HG03045 (cell line): Measurements from ENCODE around the gene SPESP1.

ENCODE experiments used
- ATAC-seq: cut with Tn5 transposase; IDR thresholded peaks from one replicate; pipeline ENCODE4 v1.9.1; 2021; ENCODE audit warnings: mild to moderate bottlenecking, moderate library complexity; ENCODE audit not compliant: unreplicated experiment

The SPESP1 gene

DNA sequence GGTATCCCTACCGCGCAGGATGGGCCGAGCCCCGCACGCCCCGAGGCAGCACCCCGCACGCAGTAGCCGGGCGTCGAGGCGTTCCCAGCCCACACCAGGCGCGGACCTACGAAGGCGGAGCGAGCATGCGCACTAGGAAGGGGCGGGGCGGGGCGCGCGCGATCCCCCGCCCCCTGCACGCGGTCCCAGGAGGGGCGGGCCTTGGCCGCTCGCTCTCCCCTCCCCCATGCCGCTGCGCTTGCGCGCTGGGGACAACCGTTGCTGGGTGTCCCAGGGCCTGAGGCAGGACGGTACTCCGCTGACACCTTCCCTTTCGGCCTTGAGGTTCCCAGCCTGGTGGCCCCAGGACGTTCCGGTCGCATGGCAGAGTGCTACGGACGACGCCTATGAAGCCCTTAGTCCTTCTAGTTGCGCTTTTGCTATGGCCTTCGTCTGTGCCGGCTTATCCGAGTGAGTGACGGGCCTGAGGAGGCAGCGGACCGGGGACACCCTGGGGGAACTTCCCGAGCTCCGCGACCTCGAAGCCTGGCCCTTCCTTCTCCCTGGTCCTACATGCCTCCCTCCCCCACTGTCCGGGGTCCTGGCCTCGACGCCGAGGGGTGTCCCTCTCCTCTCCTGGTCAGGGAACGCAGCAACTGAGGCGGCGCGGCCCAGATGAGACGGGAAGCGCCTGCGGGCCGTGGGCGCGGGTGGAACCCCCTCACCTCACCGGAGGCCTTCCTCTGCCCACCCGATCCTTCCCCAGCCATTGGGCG is at the start of gene SPESP1:
TSS of gene SPESP1 (plus strand) at position 258 of the 755 bp plus-strand sequence. CDS start at position 387, 129 bp downstream.
- no peak for ATAC-seq

DNA sequence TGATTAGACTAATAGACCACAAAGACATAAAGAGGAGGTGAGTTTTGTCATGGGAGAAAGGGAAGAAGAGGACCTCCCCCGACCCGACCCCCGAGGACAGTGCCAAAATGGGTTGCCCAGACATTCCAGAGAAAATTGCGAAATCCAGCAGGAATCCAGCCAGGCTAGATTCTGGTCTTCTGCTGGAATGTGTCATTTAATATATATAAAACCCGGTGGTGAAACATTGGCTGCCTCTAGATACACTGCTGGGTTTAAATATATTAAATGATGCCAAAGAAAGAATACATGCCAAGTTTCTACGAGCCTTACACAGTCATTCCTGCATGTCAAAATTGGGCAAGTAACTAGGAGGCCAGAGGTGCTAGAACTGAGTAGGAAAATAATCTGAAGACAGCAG is 45.3 kb upstream of the SPESP1 start:
- no peak for ATAC-seq

DNA sequence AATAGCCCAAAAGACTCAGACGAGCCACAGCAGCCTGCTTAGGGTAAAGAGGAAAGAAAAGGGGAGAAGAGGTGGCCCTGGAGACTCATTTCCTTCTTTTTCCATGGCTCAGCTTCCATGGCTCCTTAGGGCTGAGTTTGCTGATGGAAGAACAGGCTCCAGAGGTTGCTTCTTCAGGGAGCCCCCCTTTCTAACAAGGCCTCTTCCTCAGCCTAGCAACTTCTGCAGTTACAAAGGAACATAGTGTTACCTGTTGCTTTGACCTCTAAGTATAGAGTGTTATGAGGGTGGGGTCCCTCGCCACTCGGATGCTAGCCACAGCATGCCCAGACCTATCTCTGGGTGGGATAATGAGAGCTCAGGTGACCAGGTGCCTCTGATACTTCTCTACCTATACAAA is 43.2 kb upstream of the SPESP1 start:
- no peak for ATAC-seq

DNA sequence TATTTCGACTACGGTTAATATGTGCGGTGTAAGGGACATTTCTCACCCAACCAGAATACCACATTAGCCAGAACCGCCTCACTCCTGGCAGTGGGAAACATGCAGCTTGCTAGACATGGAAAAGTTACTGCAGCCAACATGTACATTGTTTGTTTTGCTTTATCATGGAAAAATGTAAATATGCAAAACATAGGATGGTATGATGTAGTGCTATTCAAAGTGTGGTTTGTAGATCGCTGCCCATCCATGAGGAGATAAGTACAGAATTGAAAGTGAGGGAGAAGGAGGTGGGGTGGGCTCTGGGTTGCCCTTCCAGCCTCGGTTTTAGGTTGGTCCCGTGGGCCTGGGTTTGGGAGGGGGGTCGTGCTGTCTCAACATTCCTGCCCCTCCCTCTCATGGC is 42.5 kb upstream of the SPESP1 start:
- ATAC-seq = no peak

GRCh38 chr15:68888419-68888818 is 41.9 kb upstream of the SPESP1 start:
- ATAC-seq = no peak

DNA sequence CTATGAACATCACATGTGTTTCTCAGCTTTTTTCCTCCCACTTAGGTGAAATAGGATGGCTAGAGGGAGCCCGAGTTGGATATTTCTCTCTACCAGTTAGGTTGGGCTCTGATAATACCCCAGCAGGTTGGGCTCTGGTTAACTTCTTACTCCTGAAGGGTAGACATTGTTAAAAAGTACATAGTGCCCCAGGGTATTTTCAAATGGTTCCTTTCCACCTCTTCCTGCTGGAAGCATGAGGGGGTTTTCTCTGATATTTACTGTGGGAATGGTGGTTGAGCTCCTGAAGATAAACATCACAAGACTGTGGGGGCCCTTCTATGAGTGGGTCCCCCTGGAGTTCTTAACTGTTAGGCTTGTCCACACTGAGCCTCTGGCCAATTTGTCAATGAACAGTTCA is 36.1 kb upstream of the SPESP1 start:
- ATAC-seq = no peak

GRCh38 chr15:68896178-68896577 is 34.1 kb upstream of the SPESP1 start:
- ATAC-seq = no peak

- ATAC-seq = no peak
Observed at GRCh38 chr15:68897016-68897415, 33.3 kb upstream of the SPESP1 start.

DNA sequence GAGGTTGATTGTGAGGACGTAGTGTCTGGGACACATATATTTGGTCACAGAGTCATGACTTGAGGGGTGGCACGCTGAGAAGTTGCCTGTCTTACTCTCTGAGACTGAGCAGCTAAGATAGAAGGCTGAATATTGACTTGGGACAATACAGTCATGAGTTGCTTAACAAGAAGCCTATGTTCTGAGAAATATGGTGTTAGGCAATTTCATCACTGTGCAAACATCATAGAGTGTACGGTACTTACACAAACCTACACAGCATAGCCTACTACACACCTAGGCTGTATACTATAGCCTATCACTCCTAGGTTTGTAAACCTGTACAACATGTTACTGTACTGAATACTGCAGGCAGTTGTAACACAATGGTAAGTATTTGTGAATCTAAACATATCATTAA is 30.3 kb upstream of the SPESP1 start:
- ATAC-seq = no peak

DNA sequence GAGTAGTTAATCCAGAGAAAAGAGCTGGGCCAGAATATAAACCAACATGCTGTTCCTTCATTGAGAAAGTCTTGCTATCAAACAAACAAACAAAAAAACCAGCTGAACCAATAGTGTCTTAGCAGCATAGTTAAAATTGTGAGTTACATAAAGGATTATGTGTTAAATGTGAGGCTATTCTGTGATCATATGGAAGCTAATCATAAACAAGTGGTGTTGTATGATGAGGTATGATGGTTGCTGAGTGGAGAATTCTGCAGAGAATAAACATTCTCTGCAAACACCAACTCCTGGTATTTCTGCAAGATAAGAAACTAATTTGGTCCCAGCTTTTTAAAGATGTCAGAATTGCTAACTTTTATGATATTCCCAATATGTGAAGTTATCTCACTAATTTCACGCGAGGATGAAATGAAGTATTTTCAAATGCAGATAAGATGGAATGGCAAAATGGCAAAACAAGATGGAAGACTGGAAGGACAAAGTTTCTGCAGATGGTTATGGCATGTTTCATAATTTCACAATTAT is 22.9 kb upstream of the SPESP1 start:
- ATAC-seq = no peak

DNA sequence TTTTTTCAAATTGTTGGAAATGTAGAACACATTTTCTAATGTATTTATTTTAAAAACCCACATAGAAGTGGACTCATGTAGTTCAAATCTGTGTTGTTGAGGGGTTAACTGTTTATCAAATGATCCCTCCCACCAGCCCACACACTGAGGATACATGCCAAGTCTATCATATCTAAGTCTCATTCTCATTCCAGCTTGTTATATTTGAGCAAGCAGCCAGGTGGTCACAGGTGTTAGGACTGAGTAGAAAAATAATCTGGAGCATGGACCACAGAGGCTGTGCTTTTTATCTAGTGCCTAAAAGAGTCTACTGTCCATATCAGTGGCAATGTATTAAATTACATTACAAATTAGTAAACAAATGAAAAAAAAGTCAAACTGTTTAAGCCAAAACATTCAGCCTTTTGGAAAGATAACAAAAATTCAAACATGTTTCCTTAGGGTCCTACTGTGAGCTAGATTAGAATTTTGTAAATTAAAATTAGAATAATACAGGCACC is 20.7 kb upstream of the SPESP1 start:
- no peak for ATAC-seq

GRCh38 chr15:68910341-68910740 is 20.0 kb upstream of the SPESP1 start:
- no peak for ATAC-seq

DNA sequence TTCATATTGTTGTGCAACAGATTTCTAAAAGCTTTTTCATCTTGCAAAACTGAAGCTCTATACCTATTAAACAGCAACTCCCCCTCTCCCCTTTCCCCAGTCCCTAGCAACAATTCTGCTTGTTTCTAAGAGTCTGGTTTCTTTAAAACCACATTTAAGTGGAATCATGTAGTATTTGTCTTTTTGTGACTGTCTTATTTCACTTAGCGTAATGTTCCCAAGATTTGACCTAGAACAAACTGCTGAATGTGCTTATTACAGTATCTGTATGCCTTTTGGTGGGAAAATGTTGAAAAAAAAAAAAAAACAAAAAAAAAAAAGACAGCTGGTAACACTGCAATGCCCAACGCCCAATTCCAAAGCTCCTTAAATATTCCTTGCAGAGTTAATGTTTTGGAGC is 19.5 kb upstream of the SPESP1 start:
- no peak for ATAC-seq

- no peak for ATAC-seq
Observed at GRCh38 chr15:68921926-68922325, 8.4 kb upstream of the SPESP1 start.

- ATAC-seq = no peak
Observed at GRCh38 chr15:68924866-68925560, 5.3 kb upstream of the SPESP1 start.

DNA sequence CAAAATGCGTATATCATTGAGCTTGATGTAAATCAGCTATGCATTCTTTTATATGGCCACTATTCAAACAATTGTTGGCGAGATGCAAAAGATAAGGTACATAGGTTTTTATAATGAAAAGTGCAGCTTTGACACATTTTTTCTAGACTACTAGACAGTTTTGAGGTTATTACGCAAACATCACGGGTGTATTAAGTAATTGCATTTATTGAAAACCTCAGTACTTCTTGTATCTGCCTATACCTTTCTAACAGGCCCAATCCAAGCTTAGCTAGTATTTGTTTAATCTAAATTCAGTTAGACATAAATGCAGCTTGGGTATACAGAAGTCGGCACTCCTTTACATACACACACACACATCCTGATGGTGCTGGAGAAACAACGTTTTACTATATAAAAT is 2.7 kb downstream of the SPESP1 start:
- ATAC-seq = no peak

- no peak for ATAC-seq
Observed at GRCh38 chr15:68934341-68934740, 4.0 kb downstream of the SPESP1 start.

DNA sequence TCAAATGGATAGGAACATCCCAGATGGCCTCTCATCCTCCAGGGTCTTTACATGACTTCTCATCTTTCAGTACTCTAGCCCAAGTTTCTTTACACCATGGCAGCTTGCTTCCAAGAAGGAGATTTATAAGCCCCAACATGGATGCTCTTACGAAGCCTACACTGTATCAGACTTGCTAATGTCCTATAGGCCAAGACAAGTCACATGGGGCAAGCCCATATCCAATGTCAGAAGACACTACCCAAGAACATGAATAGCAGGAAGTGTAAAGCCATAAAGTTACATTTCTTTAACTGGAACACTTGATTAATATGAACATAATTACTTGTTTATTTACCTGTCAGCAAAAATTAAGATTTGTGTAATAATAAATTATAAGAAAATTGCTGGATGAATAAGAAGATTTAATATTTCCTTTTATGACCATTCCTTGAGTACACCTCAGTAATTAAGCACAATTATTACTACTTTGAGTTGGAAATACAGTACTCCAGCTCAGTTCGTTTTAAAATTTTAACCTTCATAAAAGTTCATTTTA is 5.1 kb downstream of the SPESP1 start:
- no peak for ATAC-seq

DNA sequence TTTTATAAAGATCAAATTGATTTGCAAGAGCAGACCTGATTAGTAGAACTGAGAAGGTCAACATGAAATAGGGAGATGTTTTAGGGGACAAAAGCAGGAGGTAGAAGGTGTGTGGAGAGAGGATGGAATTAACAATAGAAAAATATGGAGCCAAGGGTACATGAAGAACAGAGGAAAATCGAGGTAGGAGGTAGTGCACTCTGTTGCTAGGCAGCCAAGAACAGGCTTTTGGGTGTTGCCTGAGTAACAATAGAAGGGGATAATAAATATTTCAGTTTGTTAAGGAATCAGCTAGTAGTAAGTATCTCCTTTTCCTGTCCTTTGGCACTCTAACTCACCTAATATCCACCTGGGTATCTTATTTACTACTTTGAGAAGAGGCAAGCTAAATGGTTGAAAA is 9.2 kb downstream of the SPESP1 start:
- ATAC-seq = no peak

- ATAC-seq = no peak
Observed at GRCh38 chr15:68951813-68952212, 21.5 kb downstream of the SPESP1 start.

DNA sequence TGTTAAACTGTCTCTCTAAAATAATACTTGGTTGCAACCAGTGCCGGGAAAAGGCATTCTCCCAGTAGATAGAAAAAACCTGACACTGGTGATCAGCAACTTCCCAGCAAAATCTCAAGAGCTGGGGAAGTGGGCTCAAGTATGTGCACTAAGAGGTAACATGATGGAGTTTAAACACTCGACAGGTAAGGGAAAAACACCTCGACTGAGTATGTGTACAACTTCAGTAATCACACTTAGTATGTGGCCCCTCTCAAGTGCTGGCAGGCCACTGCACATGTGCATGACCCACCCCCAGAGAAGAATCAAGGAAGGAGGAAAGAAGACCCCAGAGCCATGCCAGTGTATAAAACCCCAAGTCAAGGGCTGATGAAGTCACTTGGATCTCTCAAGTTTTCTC is 27.4 kb downstream of the SPESP1 start:
- ATAC-seq = no peak

GRCh38 chr15:68958597-68958996 is 28.3 kb downstream of the SPESP1 start:
- ATAC-seq = no peak
